WTC11 (cell line): Measurements from ENCODE around the gene RIN2. TPM values are rescaled to one million over a fixed set of nuclear protein-coding genes. Genes with fewer than 3 reads are reported as not detected.

Source experiments
- ATAC-seq: fragments of 200-7000 bp; cut with Tn5 transposase; 2 replicates; pipeline ENCODE4 v1.10.0; 2021; ENCODE audit warnings: mild to moderate bottlenecking, moderate library complexity
- CTCF ChIA-PET: fragments of 300-600 bp; sonication (Branson Sonifier 250); formaldehyde crosslinking; loops from one replicate; lab custom pipeline; 2021; ENCODE audit warnings: antibody characterized with exemption; lab: Charles Lee
- POLR2A ChIA-PET: fragments of 350-600 bp; sonication (Branson Sonifier 250); formaldehyde crosslinking; loops from one replicate; lab custom pipeline; 2021; ENCODE audit warnings: antibody characterized with exemption; lab: Charles Lee
- DNase-seq: peaks from one replicate; pipeline ENCODE4 v3.0.0; 2021; ENCODE audit warnings: low spot score
- H3K27ac Mint-ChIP-seq: 2 replicates; pipeline ENCODE4 v1.8.0; 2021; ENCODE audit warnings: mixed read lengths
- H3K27me3 Mint-ChIP-seq: 2 replicates; pipeline ENCODE4 v1.8.0; 2021; ENCODE audit warnings: low read depth, mild to moderate bottlenecking, moderate library complexity, mixed read lengths
- H3K36me3 Mint-ChIP-seq: 2 replicates; pipeline ENCODE4 v1.8.0; 2021; ENCODE audit warnings: mixed read lengths
- H3K4me1 Mint-ChIP-seq: 2 replicates; pipeline ENCODE4 v1.8.0; 2022; ENCODE audit warnings: mixed read lengths
- H3K4me3 Mint-ChIP-seq: 2 replicates; pipeline ENCODE4 v1.8.0; 2021; ENCODE audit warnings: mild to moderate bottlenecking, moderate library complexity, mixed read lengths
- H3K9me3 Mint-ChIP-seq: 2 replicates; pipeline ENCODE4 v1.8.0; 2021; ENCODE audit warnings: mixed read lengths
- AFF4 ChIP-seq: sonication (generic); formaldehyde crosslinking; IDR thresholded peaks from 2 replicates; pipeline ENCODE4 v1.8.1; 2023; ENCODE audit warnings: mild to moderate bottlenecking, missing genetic modification reagents, borderline replicate concordance
- ARID4B ChIP-seq: sonication (generic); formaldehyde crosslinking; IDR thresholded peaks from 2 replicates; pipeline ENCODE4 v1.8.0; 2023; ENCODE audit warnings: missing genetic modification reagents, mild to moderate bottlenecking, borderline replicate concordance
- E2F4 ChIP-seq: sonication (generic); formaldehyde crosslinking; IDR thresholded peaks from 2 replicates; pipeline ENCODE4 v1.8.1; 2022; ENCODE audit warnings: low read depth, mild to moderate bottlenecking, moderate library complexity, missing genetic modification reagents, borderline replicate concordance
- ELF4 ChIP-seq: sonication (generic); formaldehyde crosslinking; IDR thresholded peaks from 2 replicates; pipeline ENCODE4 v1.8.1; 2022; ENCODE audit warnings: low read depth, mild to moderate bottlenecking, moderate library complexity, missing genetic modification reagents
- EMX1 ChIP-seq: fragments of 250-450 bp; sonication (Bioruptor Pico); IDR thresholded peaks from 2 replicates; pipeline ENCODE4 v1.8.0; 2021; ENCODE audit warnings: mild to moderate bottlenecking
- FOXP1 ChIP-seq: sonication (generic); formaldehyde crosslinking; IDR thresholded peaks from 2 replicates; pipeline ENCODE4 v1.8.0; 2022; ENCODE audit warnings: missing genetic modification reagents, mild to moderate bottlenecking, moderate library complexity, borderline replicate concordance
- MAX ChIP-seq: sonication (generic); formaldehyde crosslinking; IDR thresholded peaks from 2 replicates; pipeline ENCODE4 v1.8.0; 2022; ENCODE audit warnings: mild to moderate bottlenecking, missing genetic modification reagents
- MXD4 ChIP-seq: fragments of 250-450 bp; sonication (Bioruptor Pico); IDR thresholded peaks from 2 replicates; pipeline ENCODE4 v1.8.0; 2021; ENCODE audit warnings: mild to moderate bottlenecking, moderate library complexity, borderline replicate concordance
- MYBL2 ChIP-seq: sonication (generic); formaldehyde crosslinking; IDR thresholded peaks from 2 replicates; pipeline ENCODE4 v1.8.1; 2023; ENCODE audit warnings: mild to moderate bottlenecking, moderate library complexity, missing genetic modification reagents
- NFATC4 ChIP-seq: fragments of 250-450 bp; sonication (Bioruptor Pico); IDR thresholded peaks from 2 replicates; pipeline ENCODE4 v1.9.0; 2021; ENCODE audit warnings: mild to moderate bottlenecking
- OVOL2 ChIP-seq: fragments of 250-450 bp; sonication (Bioruptor Pico); IDR thresholded peaks from 2 replicates; pipeline ENCODE4 v1.9.0; 2021; ENCODE audit warnings: mild to moderate bottlenecking, borderline replicate concordance
- PREB ChIP-seq: sonication (generic); formaldehyde crosslinking; IDR thresholded peaks from 2 replicates; pipeline ENCODE4 v1.8.1; 2022; ENCODE audit warnings: mild to moderate bottlenecking, missing genetic modification reagents, moderate library complexity, borderline replicate concordance
- STAT6 ChIP-seq: sonication (generic); formaldehyde crosslinking; conservative IDR thresholded peaks from 2 replicates; pipeline ENCODE4 v1.8.1; 2023; ENCODE audit warnings: mild to moderate bottlenecking, low read depth, missing genetic modification reagents, moderate library complexity
- TEAD1 ChIP-seq: sonication (generic); formaldehyde crosslinking; IDR thresholded peaks from 2 replicates; pipeline ENCODE4 v1.8.0; 2022; ENCODE audit warnings: mild to moderate bottlenecking, missing genetic modification reagents
- ZBTB21 ChIP-seq: sonication (generic); formaldehyde crosslinking; IDR thresholded peaks from 2 replicates; pipeline ENCODE4 v1.8.1; 2023; ENCODE audit warnings: mild to moderate bottlenecking, missing genetic modification reagents, borderline replicate concordance
- ZMAT4 ChIP-seq: fragments of 250-450 bp; sonication (Bioruptor Pico); IDR thresholded peaks from 2 replicates; pipeline ENCODE4 v1.9.0; 2021; ENCODE audit warnings: mild to moderate bottlenecking
- ZNF425 ChIP-seq: fragments of 250-450 bp; sonication (Bioruptor Pico); conservative IDR thresholded peaks from 2 replicates; pipeline ENCODE4 v1.9.0; 2021; ENCODE audit warnings: mild to moderate bottlenecking
- total RNA-seq: library from RNA; stranded (reverse); gene quantifications from 3 replicates; pipeline ENCODE4 v1.2.3, GENCODE V29; 2021

RIN2 gene
- total RNA-seq, 1 experiment from 2014 or later, result 4.3 TPM

GRCh38 chr20:19745106-19745505, 13.0 kb upstream of the RIN2 start:
- POLR2A ChIA-PET, result no interaction called here
- DNase-seq, result no peak
- Mint-ChIP-seq H3K4me1 (peaks cover 22% of the 10 kb centered on the region), H3K27me3 (peaks cover 10% of the 10 kb centered on the region), H3K36me3 (peaks cover 9% of the 10 kb centered on the region), H3K27ac (no peak overlapping the region), H3K9me3 (peaks cover 22% of the 10 kb centered on the region), H3K4me3 (no peak overlapping the region)
- TF ChIP-seq EMX1 (CRISPR knock-in tag), result no peak
- TF ChIP-seq STAT6 (CRISPR knock-in tag), result no peak
- TF ChIP-seq FOXP1, result no peak
- no peak for TF ChIP-seq ZMAT4
- TF ChIP-seq TEAD1 (CRISPR knock-in tag), result no peak
- no peak for ATAC-seq
- CTCF ChIA-PET, result interaction anchor here (0.5 kb wide), 1 partner anchor 1374 kb away, joined by 4 read pairs; no protein-coding TSS in a partner anchor

GRCh38 chr20:19745584-19745983, 12.5 kb upstream of the RIN2 start:
- POLR2A ChIA-PET, result no interaction called here
- Mint-ChIP-seq H3K4me1 (peaks cover 22% of the 10 kb centered on the region), H3K27ac (no peak overlapping the region)
- no peak for TF ChIP-seq MYBL2 (CRISPR knock-in tag)
- no peak for TF ChIP-seq OVOL2
- TF ChIP-seq MAX (CRISPR knock-in tag), result no peak
- no peak for TF ChIP-seq AFF4 (CRISPR knock-in tag)
- TF ChIP-seq ARID4B (CRISPR knock-in tag), result no peak
- TF ChIP-seq E2F4 (CRISPR knock-in tag), result no peak
- no peak for TF ChIP-seq NFATC4
- no peak for TF ChIP-seq ZBTB21 (CRISPR knock-in tag)
- no peak for TF ChIP-seq FOXP1
- no peak for TF ChIP-seq MXD4
- TF ChIP-seq PREB (CRISPR knock-in tag), result no peak
- TF ChIP-seq ZNF425 (CRISPR knock-in tag), result no peak
- TF ChIP-seq ZMAT4, result no peak
- no peak for TF ChIP-seq ELF4 (CRISPR knock-in tag)

More at GRCh38 chr20:19745584-19745983, 12.5 kb upstream of the RIN2 start:
- Mint-ChIP-seq H3K36me3 (peaks cover 9% of the 10 kb centered on the region), H3K9me3 (peaks cover 22% of the 10 kb centered on the region), H3K27me3 (peaks cover 14% of the 10 kb centered on the region), H3K4me3 (no peak overlapping the region)
- no peak for ATAC-seq
- DNase-seq, result no peak
- CTCF ChIA-PET, result interaction anchor here (0.5 kb wide), 1 partner anchor 1374 kb away, joined by 4 read pairs; no protein-coding TSS in a partner anchor
